ENCODE data around the gene TRIM67.

DNA sequence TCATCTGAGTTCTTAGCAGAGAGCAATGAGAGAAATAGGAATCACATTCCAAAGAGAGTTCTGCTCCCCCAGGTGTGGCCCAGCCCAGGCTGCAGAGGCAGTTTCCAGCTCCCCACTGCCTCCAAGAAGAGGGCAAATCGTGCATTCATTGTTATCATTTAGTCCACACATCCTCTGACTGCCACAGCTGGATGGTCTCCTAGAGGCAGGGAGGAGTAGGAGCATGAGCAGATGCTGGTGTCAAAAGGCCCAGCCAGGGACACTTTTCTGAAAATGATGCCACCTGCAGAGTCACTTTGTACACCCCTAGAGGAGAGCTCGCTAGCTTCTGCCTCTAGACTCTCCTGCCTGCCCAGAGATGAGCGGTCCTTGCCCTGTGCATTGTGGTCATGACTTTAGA is 45.6 kb downstream of the TRIM67 start:
- TF ChIP-seq NFE2L2 (IDR thresholded peaks at IDR 0.05; ENCODE audit: low read depth, low read length), result no peak
- TF ChIP-seq, protein P1, sequence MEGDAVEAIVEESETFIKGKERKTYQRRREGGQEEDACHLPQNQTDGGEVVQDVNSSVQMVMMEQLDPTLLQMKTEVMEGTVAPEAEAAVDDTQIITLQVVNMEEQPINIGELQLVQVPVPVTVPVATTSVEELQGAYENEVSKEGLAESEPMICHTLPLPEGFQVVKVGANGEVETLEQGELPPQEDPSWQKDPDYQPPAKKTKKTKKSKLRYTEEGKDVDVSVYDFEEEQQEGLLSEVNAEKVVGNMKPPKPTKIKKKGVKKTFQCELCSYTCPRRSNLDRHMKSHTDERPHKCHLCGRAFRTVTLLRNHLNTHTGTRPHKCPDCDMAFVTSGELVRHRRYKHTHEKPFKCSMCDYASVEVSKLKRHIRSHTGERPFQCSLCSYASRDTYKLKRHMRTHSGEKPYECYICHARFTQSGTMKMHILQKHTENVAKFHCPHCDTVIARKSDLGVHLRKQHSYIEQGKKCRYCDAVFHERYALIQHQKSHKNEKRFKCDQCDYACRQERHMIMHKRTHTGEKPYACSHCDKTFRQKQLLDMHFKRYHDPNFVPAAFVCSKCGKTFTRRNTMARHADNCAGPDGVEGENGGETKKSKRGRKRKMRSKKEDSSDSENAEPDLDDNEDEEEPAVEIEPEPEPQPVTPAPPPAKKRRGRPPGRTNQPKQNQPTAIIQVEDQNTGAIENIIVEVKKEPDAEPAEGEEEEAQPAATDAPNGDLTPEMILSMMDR (conservative IDR thresholded peaks at IDR 0.05; ENCODE audit: low read depth, low read length), result no peak
- no peak for TF ChIP-seq POLR2A (IDR thresholded peaks at IDR 0.05; ENCODE audit: low read depth, low read length)
- no peak for TF ChIP-seq RAD21 (IDR thresholded peaks at IDR 0.05; ENCODE audit: low read length)
- TF ChIP-seq USF2 (IDR thresholded peaks at IDR 0.05; ENCODE audit: low read depth, low read length), result no peak
- TF ChIP-seq BHLHE40 (IDR thresholded peaks at IDR 0.05; ENCODE audit: low read depth, low read length), result no peak
- TF ChIP-seq MXI1 (IDR thresholded peaks at IDR 0.05; ENCODE audit: borderline replicate concordance, low read depth, low read length), result no peak

Data from IMR-90 (cell line).